ENCODE measurements around the gene MYBL2.

Gene MYBL2

GRCh38 chr20:43699941-43700565, 33.1 kb downstream of the MYBL2 start:
- no peak overlapping the region for H3K4me3 ChIP-seq (replicated peaks; ENCODE audit: low read depth, low read length)
- no peak for DNase-seq (ENCODE audit: low read depth)
- TF ChIP-seq, protein P1, sequence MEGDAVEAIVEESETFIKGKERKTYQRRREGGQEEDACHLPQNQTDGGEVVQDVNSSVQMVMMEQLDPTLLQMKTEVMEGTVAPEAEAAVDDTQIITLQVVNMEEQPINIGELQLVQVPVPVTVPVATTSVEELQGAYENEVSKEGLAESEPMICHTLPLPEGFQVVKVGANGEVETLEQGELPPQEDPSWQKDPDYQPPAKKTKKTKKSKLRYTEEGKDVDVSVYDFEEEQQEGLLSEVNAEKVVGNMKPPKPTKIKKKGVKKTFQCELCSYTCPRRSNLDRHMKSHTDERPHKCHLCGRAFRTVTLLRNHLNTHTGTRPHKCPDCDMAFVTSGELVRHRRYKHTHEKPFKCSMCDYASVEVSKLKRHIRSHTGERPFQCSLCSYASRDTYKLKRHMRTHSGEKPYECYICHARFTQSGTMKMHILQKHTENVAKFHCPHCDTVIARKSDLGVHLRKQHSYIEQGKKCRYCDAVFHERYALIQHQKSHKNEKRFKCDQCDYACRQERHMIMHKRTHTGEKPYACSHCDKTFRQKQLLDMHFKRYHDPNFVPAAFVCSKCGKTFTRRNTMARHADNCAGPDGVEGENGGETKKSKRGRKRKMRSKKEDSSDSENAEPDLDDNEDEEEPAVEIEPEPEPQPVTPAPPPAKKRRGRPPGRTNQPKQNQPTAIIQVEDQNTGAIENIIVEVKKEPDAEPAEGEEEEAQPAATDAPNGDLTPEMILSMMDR (IDR thresholded peaks at IDR 0.05; ENCODE audit: low read length, missing control alignments): no peak

DNA sequence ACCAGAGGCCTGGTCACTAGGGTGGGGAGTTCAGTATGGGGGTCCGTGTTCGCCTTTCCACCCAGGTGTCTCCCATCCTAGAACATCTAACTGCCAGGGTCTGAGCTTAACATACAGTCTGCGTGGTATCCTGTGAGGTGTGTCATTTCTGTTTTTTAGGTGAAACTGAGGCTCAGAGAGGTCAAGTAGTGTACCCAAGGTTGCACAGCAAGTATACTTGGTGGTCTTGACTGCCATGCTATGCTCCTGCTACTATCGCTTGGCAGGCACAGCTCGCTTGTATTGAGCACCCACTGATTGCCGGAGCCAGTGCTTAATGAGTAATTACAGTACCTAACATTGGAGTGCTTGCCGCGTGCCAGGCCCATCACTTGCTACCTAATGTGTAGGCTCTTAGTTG, 33.7 kb downstream of the MYBL2 start:
- no peak for DNase-seq (ENCODE audit: low read depth)
- TF ChIP-seq, protein P1 (IDR thresholded peaks at IDR 0.05; ENCODE audit: low read length, missing control alignments): no peak
- no peak overlapping the region for H3K4me3 ChIP-seq (replicated peaks; ENCODE audit: low read depth, low read length)

- H3K4me3 ChIP-seq (replicated peaks; ENCODE audit: low read depth, low read length): no peak overlapping the region
- DNase-seq (ENCODE audit: low read depth): no peak
- TF ChIP-seq, protein P1 (IDR thresholded peaks at IDR 0.05; ENCODE audit: low read length, missing control alignments): no peak
Measured at GRCh38 chr20:43702502-43702901, 35.6 kb downstream of the MYBL2 start.

- no peak for DNase-seq (ENCODE audit: low read depth)
- H3K4me3 ChIP-seq (replicated peaks; ENCODE audit: low read depth, low read length): no peak overlapping the region
- TF ChIP-seq, protein P1 (IDR thresholded peaks at IDR 0.05; ENCODE audit: low read length, missing control alignments): no peak
Measured at GRCh38 chr20:43710370-43711044, 43.6 kb downstream of the MYBL2 start.

DNA sequence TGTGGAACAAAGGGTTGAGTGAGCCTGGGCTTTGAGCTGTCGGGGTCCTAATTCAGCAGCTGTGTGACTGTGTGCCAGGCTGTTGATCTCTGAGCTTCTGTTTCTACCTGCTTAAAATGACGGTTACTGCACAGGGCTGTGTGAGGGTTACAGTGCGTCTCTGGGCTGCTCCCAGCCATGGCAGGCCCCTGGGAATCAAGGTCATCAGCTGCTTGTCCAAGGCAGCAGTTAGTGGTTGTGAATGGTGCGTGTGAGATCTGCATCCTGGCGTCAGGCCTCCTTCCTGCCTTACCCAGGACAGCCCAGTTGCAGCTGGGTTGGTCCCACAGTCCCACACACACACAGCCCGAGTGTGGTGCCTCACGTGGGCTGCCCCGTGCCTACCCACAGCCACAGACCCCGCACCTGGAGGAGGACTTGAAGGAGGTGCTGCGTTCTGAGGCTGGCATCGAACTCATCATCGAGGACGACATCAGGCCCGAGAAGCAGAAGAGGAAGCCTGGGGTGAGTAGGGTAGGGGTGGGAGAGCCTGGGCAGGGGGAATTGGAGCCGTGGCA, 44.3 kb downstream of the MYBL2 start:
- TF ChIP-seq, protein P1 (IDR thresholded peaks at IDR 0.05; ENCODE audit: low read length, missing control alignments): no peak
- DNase-seq (ENCODE audit: low read depth): no peak
- no peak overlapping the region for H3K4me3 ChIP-seq (replicated peaks; ENCODE audit: low read depth, low read length)

- no peak for DNase-seq (ENCODE audit: low read depth)
- TF ChIP-seq, protein P1 (IDR thresholded peaks at IDR 0.05; ENCODE audit: low read length, missing control alignments): no peak
- H3K4me3 ChIP-seq (replicated peaks; ENCODE audit: low read depth, low read length): no peak overlapping the region
Measured at GRCh38 chr20:43715044-43715443, 48.1 kb downstream of the MYBL2 start.
